ENCODE results near the gene INSYN2A. TPM values are rescaled to one million over a fixed set of nuclear protein-coding genes. Genes with fewer than 3 reads are reported as not detected.

Gene INSYN2A
- total and polyA plus RNA-seq, 9 donors, result 0.62 to 1.1 (median 0.87) TPM

DNA sequence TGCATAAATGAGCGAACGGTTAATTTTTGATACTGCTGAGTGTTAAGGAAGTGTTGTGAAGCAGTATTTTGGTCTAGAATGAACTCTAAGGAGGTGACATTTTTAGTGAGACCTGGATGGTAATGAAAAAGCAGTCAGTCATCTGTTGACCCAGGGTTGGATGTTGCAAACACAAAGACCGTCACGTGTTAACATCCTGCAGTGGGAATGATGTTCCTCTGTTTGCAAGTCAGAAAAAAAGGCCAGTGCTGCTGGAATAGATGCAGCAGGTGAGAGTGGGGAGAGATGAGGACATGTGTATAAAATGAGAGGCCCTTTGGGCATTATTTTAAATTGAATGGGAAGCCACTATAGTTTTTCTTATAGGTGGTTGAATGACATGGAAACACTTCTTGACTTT lies 39.3 kb downstream of the INSYN2A start:
- no peaks in the 10 kb centered on the region for H3K9me3 ChIP-seq (replicated peaks; ENCODE audit: control insufficient read depth, low read depth, low read length)
- H3K4me1 ChIP-seq (ENCODE audit: control insufficient read depth, insufficient read depth, low read length), result peaks cover 21% of the 10 kb centered on the region
- 93% methylated on average over 4 of the region's 4 CpGs for WGBS (ENCODE audit: insufficient coverage)
- H3K36me3 ChIP-seq (ENCODE audit: control insufficient read depth, insufficient read depth, low read length), result no peaks in the 10 kb centered on the region
- no peaks in the 10 kb centered on the region for H3K27me3 ChIP-seq (ENCODE audit: control insufficient read depth, insufficient read depth, low read length)
- no peak for DNase-seq
- H3K27ac ChIP-seq (ENCODE audit: low read length), result no peak overlapping the region
- H3K4me3 ChIP-seq (ENCODE audit: low read length), result no peak overlapping the region

DNA sequence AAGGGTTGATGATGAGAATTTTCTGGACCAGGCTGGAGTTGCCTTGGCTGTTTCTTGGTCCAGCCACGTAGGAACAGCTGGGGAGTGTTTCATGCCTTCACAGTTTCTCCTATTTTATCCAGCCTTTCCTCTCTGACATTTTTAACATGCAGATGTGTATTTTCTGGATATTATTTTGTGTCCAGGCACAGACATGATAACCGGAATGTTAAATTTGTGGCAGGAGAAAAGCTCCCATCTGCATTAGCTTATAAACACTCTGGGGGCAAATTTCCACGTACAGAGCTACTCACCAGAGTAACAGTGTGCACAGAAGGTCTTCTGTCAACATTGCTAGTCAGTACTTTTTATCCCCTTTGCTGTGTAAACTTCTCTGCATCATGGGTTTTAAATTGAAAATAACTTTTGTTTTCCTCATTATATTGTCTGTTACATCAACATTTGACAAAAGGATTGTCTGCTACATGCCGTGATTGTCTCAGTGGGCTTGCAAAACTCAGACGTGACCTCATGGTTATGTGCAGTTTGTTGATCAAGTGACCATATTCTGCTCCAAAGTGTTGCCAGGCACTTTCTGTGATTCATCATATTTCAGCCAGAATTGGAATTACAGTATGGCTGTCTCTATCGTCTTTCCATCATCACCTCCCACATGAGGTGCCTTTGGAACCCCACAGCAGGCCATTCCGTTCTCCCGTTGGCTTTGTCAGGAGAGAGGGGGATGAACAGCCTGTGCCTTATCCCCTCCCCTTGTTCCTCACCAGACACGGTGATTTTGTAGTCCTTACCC lies 41.4 kb downstream of the INSYN2A start:
- 37% methylated on average over 4 of the region's 9 CpGs for WGBS (ENCODE audit: insufficient coverage)
- H3K27ac ChIP-seq (ENCODE audit: low read length), result no peak overlapping the region
- no peaks in the 10 kb centered on the region for H3K36me3 ChIP-seq (ENCODE audit: control insufficient read depth, insufficient read depth, low read length)
- peak; percentile 70 for DNase-seq
- H3K27me3 ChIP-seq (ENCODE audit: control insufficient read depth, insufficient read depth, low read length), result no peaks in the 10 kb centered on the region
- no peaks in the 10 kb centered on the region for H3K9me3 ChIP-seq (replicated peaks; ENCODE audit: control insufficient read depth, low read depth, low read length)
- H3K4me1 ChIP-seq (ENCODE audit: control insufficient read depth, insufficient read depth, low read length), result peaks cover 21% of the 10 kb centered on the region
- no peak overlapping the region for H3K4me3 ChIP-seq (ENCODE audit: low read length)

DNA sequence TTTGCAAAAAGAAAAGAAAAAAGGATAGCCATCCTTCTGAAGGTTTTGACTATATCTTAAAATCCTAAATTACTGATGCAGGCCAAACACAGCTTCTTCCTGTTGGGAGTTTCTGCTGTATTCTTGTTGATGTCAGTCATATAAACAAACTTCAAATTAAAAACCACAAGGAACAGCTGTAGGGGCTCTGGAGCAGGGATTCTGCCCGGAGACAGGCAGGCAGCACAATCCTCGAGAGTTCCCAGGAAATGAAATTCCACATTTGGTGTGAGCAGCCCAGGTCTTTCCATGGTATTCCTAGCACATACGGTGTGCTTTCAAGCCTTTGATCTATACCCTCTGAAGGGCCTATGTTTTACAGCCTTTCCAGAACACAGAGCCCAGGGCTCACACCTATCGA lies 43.2 kb downstream of the INSYN2A start:
- WGBS (ENCODE audit: insufficient coverage), result 44% methylated on average over 3 of the region's 4 CpGs
- Histone ChIP-seq H3K36me3 (ENCODE audit: control insufficient read depth, insufficient read depth, low read length) (no peaks in the 10 kb centered on the region), H3K27ac (ENCODE audit: low read length) (no peak overlapping the region), H3K4me3 (ENCODE audit: low read length) (no peak overlapping the region), H3K9me3 (replicated peaks; ENCODE audit: control insufficient read depth, low read depth, low read length) (no peaks in the 10 kb centered on the region), H3K27me3 (ENCODE audit: control insufficient read depth, insufficient read depth, low read length) (no peaks in the 10 kb centered on the region), H3K4me1 (ENCODE audit: control insufficient read depth, insufficient read depth, low read length) (peaks cover 30% of the 10 kb centered on the region)
- no peak for DNase-seq

DNA sequence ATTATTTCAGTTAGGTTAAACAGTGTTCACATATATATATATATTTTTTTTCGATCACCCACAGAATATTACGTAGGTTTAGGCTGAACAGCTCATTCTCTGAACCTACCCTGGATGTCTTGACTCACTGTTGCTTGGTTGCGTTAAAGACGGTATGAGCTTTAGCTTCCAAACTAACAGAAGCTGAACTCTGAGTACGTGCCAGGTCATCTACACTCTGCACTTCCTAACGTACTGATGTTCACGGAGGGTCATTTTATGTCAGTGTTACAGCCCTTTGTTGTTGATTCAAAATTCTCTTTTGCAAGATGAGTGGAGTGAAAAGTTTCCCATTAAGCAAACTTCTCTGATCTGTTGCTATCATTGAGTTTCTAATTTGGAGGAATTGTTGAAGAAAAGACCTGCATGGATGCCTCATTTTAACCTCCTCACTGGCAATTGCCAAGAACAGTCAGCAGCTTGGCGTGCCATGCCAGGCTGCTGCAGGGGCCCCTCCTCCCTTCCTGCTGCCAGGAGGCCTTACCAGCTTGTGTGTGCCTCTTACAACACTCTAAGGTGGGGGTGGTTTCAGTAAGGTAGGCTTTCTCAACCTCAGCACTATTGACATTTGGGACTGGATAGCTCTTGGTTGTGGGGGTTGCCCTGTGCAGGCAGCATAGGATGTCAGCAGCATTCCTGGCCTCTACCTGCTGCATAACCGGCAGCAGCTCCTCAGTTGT lies 44.3 kb downstream of the INSYN2A start:
- H3K27me3 ChIP-seq (ENCODE audit: control insufficient read depth, insufficient read depth, low read length), result no peaks in the 10 kb centered on the region
- no peaks in the 10 kb centered on the region for H3K9me3 ChIP-seq (replicated peaks; ENCODE audit: control insufficient read depth, low read depth, low read length)
- no peak overlapping the region for H3K27ac ChIP-seq (ENCODE audit: low read length)
- H3K4me1 ChIP-seq (ENCODE audit: control insufficient read depth, insufficient read depth, low read length), result peaks cover 30% of the 10 kb centered on the region
- no peak overlapping the region for H3K4me3 ChIP-seq (ENCODE audit: low read length)
- DNase-seq, result no peak
- 73% methylated on average over 3 of the region's 9 CpGs for WGBS (ENCODE audit: insufficient coverage)
- no peaks in the 10 kb centered on the region for H3K36me3 ChIP-seq (ENCODE audit: control insufficient read depth, insufficient read depth, low read length)

DNA sequence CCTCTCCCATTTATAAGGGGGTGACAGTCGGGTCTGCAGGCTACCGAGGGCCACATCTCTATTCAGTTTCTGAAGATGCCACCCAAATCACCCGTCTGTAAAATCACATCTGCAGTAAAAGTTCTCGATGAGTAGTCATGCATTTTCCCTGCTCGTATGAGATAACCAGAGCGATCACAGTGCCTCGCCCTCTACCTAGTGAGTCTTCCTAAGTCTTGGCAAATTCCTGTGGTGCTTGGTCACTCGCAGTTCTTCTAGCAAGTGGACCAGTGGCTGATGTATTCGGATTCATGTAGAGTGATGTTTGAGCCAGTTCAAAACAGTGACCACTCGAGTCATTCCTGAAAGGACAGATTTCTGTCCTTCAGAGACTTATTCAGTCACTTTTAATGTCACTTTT lies 44.9 kb downstream of the INSYN2A start:
- H3K27me3 ChIP-seq (ENCODE audit: control insufficient read depth, insufficient read depth, low read length), result no peaks in the 10 kb centered on the region
- DNase-seq, result no peak
- no peaks in the 10 kb centered on the region for H3K36me3 ChIP-seq (ENCODE audit: control insufficient read depth, insufficient read depth, low read length)
- H3K4me1 ChIP-seq (ENCODE audit: control insufficient read depth, insufficient read depth, low read length), result peaks cover 30% of the 10 kb centered on the region
- H3K9me3 ChIP-seq (replicated peaks; ENCODE audit: control insufficient read depth, low read depth, low read length), result no peaks in the 10 kb centered on the region
- 93% methylated on average over 9 of the region's 10 CpGs for WGBS (ENCODE audit: insufficient coverage)
- H3K27ac ChIP-seq (ENCODE audit: low read length), result no peak overlapping the region
- H3K4me3 ChIP-seq (ENCODE audit: low read length), result no peak overlapping the region

DNA sequence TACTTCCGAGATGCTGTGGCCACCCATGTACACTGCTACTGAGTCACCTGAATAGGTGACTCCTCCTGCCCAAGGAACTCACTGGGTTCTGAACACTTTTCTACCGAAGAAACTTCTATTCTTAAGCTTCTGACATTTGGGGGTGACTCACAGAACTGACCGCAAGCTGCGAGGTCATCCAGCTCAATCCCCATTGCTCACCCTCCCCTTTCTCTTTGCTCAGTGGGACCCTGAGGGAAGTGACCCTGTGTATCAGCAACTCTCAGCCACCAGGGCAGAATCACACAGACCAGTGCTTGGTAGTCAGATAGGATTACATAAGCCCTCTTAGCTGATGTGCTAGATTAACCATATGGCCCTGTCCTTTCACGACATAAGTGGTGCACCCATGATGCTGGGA lies 46.3 kb downstream of the INSYN2A start:
- no peaks in the 10 kb centered on the region for H3K9me3 ChIP-seq (replicated peaks; ENCODE audit: control insufficient read depth, low read depth, low read length)
- 81% methylated on average over 5 of the region's 5 CpGs for WGBS (ENCODE audit: insufficient coverage)
- H3K4me3 ChIP-seq (ENCODE audit: low read length), result no peak overlapping the region
- no peaks in the 10 kb centered on the region for H3K36me3 ChIP-seq (ENCODE audit: control insufficient read depth, insufficient read depth, low read length)
- H3K27ac ChIP-seq (ENCODE audit: low read length), result no peak overlapping the region
- DNase-seq, result no peak
- H3K27me3 ChIP-seq (ENCODE audit: control insufficient read depth, insufficient read depth, low read length), result no peaks in the 10 kb centered on the region
- peaks cover 24% of the 10 kb centered on the region for H3K4me1 ChIP-seq (ENCODE audit: control insufficient read depth, insufficient read depth, low read length)

DNA sequence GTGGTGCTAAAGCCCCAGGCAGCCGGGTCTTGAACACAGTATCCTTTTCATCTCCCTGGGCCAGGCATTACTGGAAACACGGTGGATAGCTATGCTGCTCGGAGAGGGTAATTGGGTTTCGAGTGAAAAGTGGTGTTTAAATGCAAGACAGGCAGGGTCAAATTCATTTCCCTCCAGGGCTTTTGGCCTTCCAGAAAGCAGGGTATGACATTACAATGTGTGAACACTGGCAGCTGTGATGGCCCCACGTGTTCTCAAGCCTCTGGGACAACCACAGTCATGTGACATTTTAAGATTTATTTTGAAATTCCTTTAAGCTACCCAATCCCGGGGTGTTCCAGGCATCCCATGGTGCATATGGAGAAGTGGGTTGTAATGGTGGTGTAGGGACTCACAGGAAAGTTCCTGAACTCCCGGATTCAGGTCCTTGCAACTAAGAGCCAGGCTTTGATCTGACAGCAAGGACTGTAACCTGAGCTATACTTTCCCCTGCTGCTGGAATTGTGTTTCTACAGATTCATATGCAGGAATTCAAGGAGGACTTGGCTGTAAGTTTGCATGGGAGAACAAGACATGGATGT lies 46.8 kb downstream of the INSYN2A start:
- Histone ChIP-seq H3K4me1 (ENCODE audit: control insufficient read depth, insufficient read depth, low read length) (peaks cover 23% of the 10 kb centered on the region), H3K27ac (ENCODE audit: low read length) (no peak overlapping the region), H3K9me3 (replicated peaks; ENCODE audit: control insufficient read depth, low read depth, low read length) (no peaks in the 10 kb centered on the region), H3K4me3 (ENCODE audit: low read length) (no peak overlapping the region), H3K27me3 (ENCODE audit: control insufficient read depth, insufficient read depth, low read length) (no peaks in the 10 kb centered on the region), H3K36me3 (ENCODE audit: control insufficient read depth, insufficient read depth, low read length) (no peaks in the 10 kb centered on the region)
- 25% methylated on average over 4 of the region's 7 CpGs for WGBS (ENCODE audit: insufficient coverage)
- no peak for DNase-seq

DNA sequence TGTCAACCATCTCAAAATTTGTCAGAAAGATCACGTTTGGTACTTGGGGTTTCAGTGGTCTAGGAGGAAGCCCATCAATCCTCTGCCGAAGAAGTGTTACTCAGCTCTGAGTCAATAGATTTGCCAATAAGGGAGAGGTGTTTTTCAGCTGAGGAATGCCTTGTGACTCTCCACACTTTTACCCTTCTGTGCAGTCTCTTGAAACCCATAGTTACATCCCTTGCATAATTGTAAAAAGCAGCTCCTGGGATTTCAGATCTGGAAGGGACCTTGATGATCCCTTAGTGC lies 47.5 kb downstream of the INSYN2A start:
- Histone ChIP-seq H3K9me3 (replicated peaks; ENCODE audit: control insufficient read depth, low read depth, low read length) (no peaks in the 10 kb centered on the region), H3K4me3 (ENCODE audit: low read length) (no peak overlapping the region), H3K36me3 (ENCODE audit: control insufficient read depth, insufficient read depth, low read length) (peaks cover 4% of the 10 kb centered on the region), H3K27me3 (ENCODE audit: control insufficient read depth, insufficient read depth, low read length) (no peaks in the 10 kb centered on the region), H3K4me1 (ENCODE audit: control insufficient read depth, insufficient read depth, low read length) (peaks cover 21% of the 10 kb centered on the region), H3K27ac (ENCODE audit: low read length) (no peak overlapping the region)
- WGBS (ENCODE audit: insufficient coverage), result 57% methylated on average over 1 of the region's 2 CpGs
- DNase-seq, result no peak

DNA sequence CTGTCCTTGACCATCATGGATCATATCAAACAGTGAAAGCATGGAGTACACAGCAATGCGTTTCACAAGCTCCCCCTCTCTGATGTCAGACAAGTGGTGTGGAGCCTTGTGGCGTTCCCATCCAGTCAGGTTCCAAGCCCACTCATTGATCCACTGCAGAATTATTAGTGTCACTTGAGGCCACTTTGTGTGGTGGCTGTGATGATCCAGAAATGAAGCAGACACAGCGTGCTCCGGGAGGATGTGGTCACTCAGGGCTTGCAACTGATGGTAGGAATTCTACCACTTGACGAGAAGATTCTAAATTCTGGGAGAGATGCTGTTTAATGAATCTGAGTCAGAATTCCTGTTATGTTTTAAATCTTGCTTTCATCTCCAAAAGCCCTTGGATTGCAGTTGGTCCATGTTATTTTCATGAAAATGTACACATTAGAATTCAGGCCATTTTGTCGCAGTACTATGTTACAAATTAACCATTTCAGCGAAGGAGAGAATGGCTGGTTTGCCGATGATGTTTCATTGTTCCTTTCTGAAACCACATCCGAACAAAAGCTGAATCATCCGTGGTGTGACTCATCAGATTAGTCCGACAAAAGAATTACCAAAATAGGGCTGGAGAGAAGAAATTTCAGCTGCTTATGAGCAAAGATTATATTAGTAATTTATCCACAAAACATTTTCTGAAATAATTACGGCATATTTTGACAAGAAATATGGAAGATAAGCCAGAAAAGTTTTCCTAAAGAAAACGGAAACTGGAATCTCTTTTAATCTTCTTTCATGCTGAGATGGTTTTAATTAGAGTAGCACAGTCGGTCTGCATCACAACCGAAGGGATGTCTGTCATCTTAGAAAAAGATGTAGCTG lies 48.1 kb downstream of the INSYN2A start:
- 92% methylated on average over 8 of the region's 15 CpGs for WGBS (ENCODE audit: insufficient coverage)
- Histone ChIP-seq H3K27me3 (ENCODE audit: control insufficient read depth, insufficient read depth, low read length) (no peaks in the 10 kb centered on the region), H3K9me3 (replicated peaks; ENCODE audit: control insufficient read depth, low read depth, low read length) (no peaks in the 10 kb centered on the region), H3K4me3 (ENCODE audit: low read length) (no peak overlapping the region), H3K4me1 (ENCODE audit: control insufficient read depth, insufficient read depth, low read length) (peaks cover 16% of the 10 kb centered on the region), H3K27ac (ENCODE audit: low read length) (no peak overlapping the region), H3K36me3 (ENCODE audit: control insufficient read depth, insufficient read depth, low read length) (peaks cover 8% of the 10 kb centered on the region)
- DNase-seq, result no peak

DNA sequence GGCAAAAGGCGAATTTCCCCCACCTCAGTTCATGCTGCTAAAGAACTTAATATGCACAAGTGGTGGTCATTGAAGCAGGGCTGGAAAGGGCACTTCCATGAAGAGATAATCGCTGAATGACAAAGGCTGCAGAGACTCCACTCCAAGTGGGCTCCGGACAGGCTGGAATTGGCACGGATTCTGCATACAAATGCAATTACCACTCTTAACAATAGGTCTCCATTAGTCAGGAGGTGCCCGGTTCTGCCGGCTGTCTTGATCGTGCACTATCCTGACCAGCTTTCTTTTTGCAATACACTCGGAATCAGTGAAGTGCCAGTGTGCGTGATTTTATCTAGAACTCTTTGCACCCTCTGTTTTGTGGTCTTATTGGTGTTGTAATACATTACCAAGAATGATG lies 49.7 kb downstream of the INSYN2A start:
- 92% methylated on average over 4 of the region's 9 CpGs for WGBS (ENCODE audit: insufficient coverage)
- Histone ChIP-seq H3K27ac (ENCODE audit: low read length) (no peak overlapping the region), H3K9me3 (replicated peaks; ENCODE audit: control insufficient read depth, low read depth, low read length) (no peaks in the 10 kb centered on the region), H3K4me3 (ENCODE audit: low read length) (no peak overlapping the region), H3K4me1 (ENCODE audit: control insufficient read depth, insufficient read depth, low read length) (peaks cover 9% of the 10 kb centered on the region), H3K36me3 (ENCODE audit: control insufficient read depth, insufficient read depth, low read length) (peaks cover 8% of the 10 kb centered on the region), H3K27me3 (ENCODE audit: control insufficient read depth, insufficient read depth, low read length) (no peaks in the 10 kb centered on the region)
- no peak for DNase-seq
